Measurements from ENCODE around the gene POLR3G. TPM values are rescaled to one million over a fixed set of nuclear protein-coding genes. Genes with fewer than 3 reads are reported as not detected.

Gene POLR3G
- total RNA-seq, 2 experiments from 2014 or later: 9.9 to 12.9 TPM

GRCh38 chr5:90504743-90505142 lies 30.1 kb downstream of the POLR3G start:
- CTCF ChIA-PET (ENCODE audit: unreplicated experiment): no interaction called here
- no TSS peak for BruUV-seq (replicated peaks)
- no peaks in the 10 kb centered on the region for H4K20me1 ChIP-seq (ENCODE audit: insufficient read depth, low read length)
- H3K27ac ChIP-seq (ENCODE audit: low read depth, low read length, poor library complexity, severe bottlenecking): no peak overlapping the region
- H3K9me2 ChIP-seq (ENCODE audit: insufficient read depth, low read length): no peaks in the 10 kb centered on the region
- TF ChIP-seq CTCF (conservative IDR thresholded peaks at IDR 0.05; ENCODE audit: low read length): no peak
- no peak for TF ChIP-seq EZH2phosphoT487 (IDR thresholded peaks at IDR 0.05; ENCODE audit: borderline replicate concordance, low read depth, low read length)
- H3K79me2 ChIP-seq (ENCODE audit: insufficient read depth, low read depth, low read length): no peaks in the 10 kb centered on the region
- intact Hi-C loops (cut with micrococcal nuclease; ENCODE audit: unreplicated experiment): no loop called here
- H3K36me3 ChIP-seq (ENCODE audit: insufficient read depth, low read length): peaks cover 18% of the 10 kb centered on the region
- DNase-seq (ENCODE audit: low spot score): no peak
- POLR2A ChIA-PET: interaction anchor here (0.9 kb wide), 1 partner anchor 23 kb away, joined by 5 read pairs; no protein-coding TSS in a partner anchor
- H3K4me1 ChIP-seq (ENCODE audit: insufficient read depth, low read length, poor library complexity, severe bottlenecking): peaks cover 3% of the 10 kb centered on the region
- no peak overlapping the region for H2AFZ ChIP-seq (ENCODE audit: low read length)
- H3K4me2 ChIP-seq (ENCODE audit: low read length): no peak overlapping the region
- no peaks in the 10 kb centered on the region for H3K9me3 ChIP-seq (ENCODE audit: low read length)
- no peak overlapping the region for H3K4me3 ChIP-seq (ENCODE audit: low read depth, low read length, poor library complexity, severe bottlenecking)

DNA sequence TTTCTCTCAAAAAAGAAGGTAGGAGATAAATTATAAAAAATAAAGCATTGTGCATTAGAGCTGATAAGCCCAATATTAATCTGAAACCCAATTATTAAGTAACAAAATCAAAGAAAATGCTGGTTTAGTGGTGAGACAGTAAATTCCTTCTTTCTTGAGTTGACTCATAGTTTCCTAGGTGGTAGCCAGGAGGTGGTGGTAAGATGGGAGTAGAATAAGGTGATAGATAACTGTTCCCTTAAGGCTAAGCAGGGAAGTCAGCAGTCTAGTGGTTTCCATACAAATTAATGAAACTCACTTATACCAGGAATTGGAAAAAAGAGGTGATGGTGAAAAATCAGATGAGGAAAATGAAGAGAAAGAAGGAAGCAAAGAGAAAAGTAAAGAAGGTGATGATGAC lies 31.6 kb downstream of the POLR3G start:
- intact Hi-C loops (cut with micrococcal nuclease; ENCODE audit: unreplicated experiment): no loop called here
- ChIA-PET CTCF (ENCODE audit: unreplicated experiment) (no interaction called here), POLR2A (no interaction called here)
- no peak overlapping the region for H3K4me3 ChIP-seq (ENCODE audit: low read depth, low read length, poor library complexity, severe bottlenecking)
- no peak for DNase-seq (ENCODE audit: low spot score)
- no peak overlapping the region for H3K27ac ChIP-seq (ENCODE audit: low read depth, low read length, poor library complexity, severe bottlenecking)
- no peak overlapping the region for H2AFZ ChIP-seq (ENCODE audit: low read length)
- peaks cover 25% of the 10 kb centered on the region for H3K36me3 ChIP-seq (ENCODE audit: insufficient read depth, low read length)
- H3K4me1 ChIP-seq (ENCODE audit: insufficient read depth, low read length, poor library complexity, severe bottlenecking): peaks cover 3% of the 10 kb centered on the region
- TF ChIP-seq CTCF (conservative IDR thresholded peaks at IDR 0.05; ENCODE audit: low read length): no peak
- TF ChIP-seq EZH2phosphoT487 (IDR thresholded peaks at IDR 0.05; ENCODE audit: borderline replicate concordance, low read depth, low read length): no peak
- no peaks in the 10 kb centered on the region for H3K79me2 ChIP-seq (ENCODE audit: insufficient read depth, low read depth, low read length)
- H3K4me2 ChIP-seq (ENCODE audit: low read length): no peak overlapping the region
- no peaks in the 10 kb centered on the region for H4K20me1 ChIP-seq (ENCODE audit: insufficient read depth, low read length)
- no peaks in the 10 kb centered on the region for H3K9me3 ChIP-seq (ENCODE audit: low read length)
- no TSS peak for BruUV-seq (replicated peaks)
- no peaks in the 10 kb centered on the region for H3K9me2 ChIP-seq (ENCODE audit: insufficient read depth, low read length)

GRCh38 chr5:90510438-90510837 lies 35.8 kb downstream of the POLR3G start:
- no peaks in the 10 kb centered on the region for H3K9me3 ChIP-seq (ENCODE audit: low read length)
- ChIA-PET CTCF (ENCODE audit: unreplicated experiment) (no interaction called here), POLR2A (interaction anchor here (0.6 to 0.7 kb wide), 4 partner anchors 13 to 37 kb away, joined by 3 to 4 read pairs (median 4); no protein-coding TSS in a partner anchor)
- BruUV-seq (replicated peaks): no TSS peak
- peaks cover 3% of the 10 kb centered on the region for H3K4me1 ChIP-seq (ENCODE audit: insufficient read depth, low read length, poor library complexity, severe bottlenecking)
- no peak for DNase-seq (ENCODE audit: low spot score)
- no peak overlapping the region for H2AFZ ChIP-seq (ENCODE audit: low read length)
- peaks cover 34% of the 10 kb centered on the region for H3K36me3 ChIP-seq (ENCODE audit: insufficient read depth, low read length)
- no peaks in the 10 kb centered on the region for H3K79me2 ChIP-seq (ENCODE audit: insufficient read depth, low read depth, low read length)
- no peak overlapping the region for H3K4me2 ChIP-seq (ENCODE audit: low read length)
- no peaks in the 10 kb centered on the region for H3K9me2 ChIP-seq (ENCODE audit: insufficient read depth, low read length)
- no peak overlapping the region for H3K27ac ChIP-seq (ENCODE audit: low read depth, low read length, poor library complexity, severe bottlenecking)
- intact Hi-C loops (cut with micrococcal nuclease; ENCODE audit: unreplicated experiment): no loop called here
- H3K4me3 ChIP-seq (ENCODE audit: low read depth, low read length, poor library complexity, severe bottlenecking): no peak overlapping the region
- H4K20me1 ChIP-seq (ENCODE audit: insufficient read depth, low read length): no peaks in the 10 kb centered on the region
- TF ChIP-seq CTCF (conservative IDR thresholded peaks at IDR 0.05; ENCODE audit: low read length) (no peak), EZH2phosphoT487 (IDR thresholded peaks at IDR 0.05; ENCODE audit: borderline replicate concordance, low read depth, low read length) (no peak)
